Keratinocyte (primary cell): ENCODE data around the gene RFX7.

Experiments used
- EZH2 ChIP-seq: IDR thresholded peaks from one replicate; pipeline ENCODE4 v1.6.1; 2012; ENCODE audit warnings: inconsistent platforms, mild to moderate bottlenecking, low read length, moderate library complexity
- TF ChIP-seq, protein P1 (sequence below), 3 experiments: IDR thresholded peaks in 1 of 3; conservative IDR thresholded peaks in 1 of 3; optimal IDR thresholded peaks in 1 of 3; 2 replicates in 2 of 3; 3 replicates in 1 of 3; pipeline versions ENCODE3 to v1.5.1; 2011; ENCODE audit warnings: low read length in 3 of 3, mild to moderate bottlenecking in 3 of 3, moderate library complexity in 2 of 3, control low read depth in 1 of 3, inconsistent platforms in 1 of 3; ENCODE audit not compliant: insufficient read depth in 2 of 3; ENCODE audit errors: extremely low read depth in 1 of 3

DNA sequence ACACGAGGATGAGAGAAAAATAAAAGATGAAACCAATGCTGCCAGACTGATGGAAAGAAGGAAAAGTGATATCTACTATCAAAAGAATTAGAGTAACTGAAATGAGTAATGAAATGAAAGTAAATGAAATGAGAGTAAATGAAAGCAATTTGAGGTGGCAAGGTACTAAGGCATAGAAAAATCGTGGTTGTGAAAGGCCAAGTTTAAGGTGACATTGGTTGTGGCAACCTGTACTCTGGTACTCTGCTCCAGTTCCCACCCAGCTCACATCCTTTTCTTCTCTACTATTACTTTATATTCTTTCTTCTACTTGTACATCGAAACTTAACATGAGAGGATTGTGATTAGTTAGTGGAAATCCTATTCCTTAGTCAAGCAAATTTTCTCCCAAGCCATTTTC is 10.1 kb downstream of the RFX7 start:
- TF ChIP-seq, protein P1, sequence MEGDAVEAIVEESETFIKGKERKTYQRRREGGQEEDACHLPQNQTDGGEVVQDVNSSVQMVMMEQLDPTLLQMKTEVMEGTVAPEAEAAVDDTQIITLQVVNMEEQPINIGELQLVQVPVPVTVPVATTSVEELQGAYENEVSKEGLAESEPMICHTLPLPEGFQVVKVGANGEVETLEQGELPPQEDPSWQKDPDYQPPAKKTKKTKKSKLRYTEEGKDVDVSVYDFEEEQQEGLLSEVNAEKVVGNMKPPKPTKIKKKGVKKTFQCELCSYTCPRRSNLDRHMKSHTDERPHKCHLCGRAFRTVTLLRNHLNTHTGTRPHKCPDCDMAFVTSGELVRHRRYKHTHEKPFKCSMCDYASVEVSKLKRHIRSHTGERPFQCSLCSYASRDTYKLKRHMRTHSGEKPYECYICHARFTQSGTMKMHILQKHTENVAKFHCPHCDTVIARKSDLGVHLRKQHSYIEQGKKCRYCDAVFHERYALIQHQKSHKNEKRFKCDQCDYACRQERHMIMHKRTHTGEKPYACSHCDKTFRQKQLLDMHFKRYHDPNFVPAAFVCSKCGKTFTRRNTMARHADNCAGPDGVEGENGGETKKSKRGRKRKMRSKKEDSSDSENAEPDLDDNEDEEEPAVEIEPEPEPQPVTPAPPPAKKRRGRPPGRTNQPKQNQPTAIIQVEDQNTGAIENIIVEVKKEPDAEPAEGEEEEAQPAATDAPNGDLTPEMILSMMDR (optimal IDR thresholded peaks at IDR 0.05 in 1 of 3, IDR thresholded peaks at IDR 0.05 in 1 of 3, conservative IDR thresholded peaks at IDR 0.05 in 1 of 3; ENCODE audit: extremely low read depth in 1 of 3, insufficient read depth in 2 of 3, low read length in 3 of 3) = no peak
- no peak for TF ChIP-seq EZH2
